ENCODE measurements around the gene RMDN3. TPM values are rescaled to one million over a fixed set of nuclear protein-coding genes. Genes with fewer than 3 reads are reported as not detected.

RMDN3 gene
- total RNA-seq, 1 experiment from 2014 or later: 28.3 TPM

- no peak overlapping the region for H3K27ac ChIP-seq (ENCODE audit: insufficient read length, low read depth, low read length)
- H3K4ac ChIP-seq (ENCODE audit: low read depth, low read length): no peak overlapping the region
- H3K23me2 ChIP-seq (ENCODE audit: insufficient read length, low read depth, low read length, poor library complexity, severe bottlenecking): no peaks in the 10 kb centered on the region
- no peak overlapping the region; the same call in 1 of the 2 replicates for H3K14ac ChIP-seq (ENCODE audit: insufficient read depth, low read length)
- H3K79me1 ChIP-seq (ENCODE audit: insufficient read depth, low read depth, low read length, poor library complexity, severe bottlenecking): no peaks in the 10 kb centered on the region
- DNase-seq: no peak
- H3K79me2 ChIP-seq (ENCODE audit: insufficient read depth, low read length): no peaks in the 10 kb centered on the region
- no peaks in the 10 kb centered on the region for H3K27me3 ChIP-seq (ENCODE audit: insufficient read depth, low read length)
- H2BK20ac ChIP-seq (ENCODE audit: low read depth, low read length, poor library complexity, severe bottlenecking): no peak overlapping the region
- H2AFZ ChIP-seq (ENCODE audit: low read length): no peak overlapping the region
- Mint-ChIP-seq H3K9me3 (no peaks in the 10 kb centered on the region), H3K36me3 (ENCODE audit: insufficient read depth in 1 of 3, low read depth in 3 of 3) (peaks cover 0 to 20% (median 3%) of the 10 kb centered on the region in 3 experiments), H3K4me3 (no peak overlapping the region), H3K27ac (peak overlapping the region in 1 of 3 experiments; percentile 68; a peak in 2 of 7 replicates), H3K4me1 (peaks cover 29% of the 10 kb centered on the region in 2 experiments), H3K27me3 (ENCODE audit: low read depth) (no peaks in the 10 kb centered on the region; the same call in 1 of the 2 replicates)
- H2BK15ac ChIP-seq (ENCODE audit: low read depth, low read length): no peak overlapping the region
- H2AK5ac ChIP-seq (ENCODE audit: insufficient read length, low read length): no peak overlapping the region
- no peak overlapping the region for H4K5ac ChIP-seq (ENCODE audit: insufficient read length, low read depth, low read length)
- no peaks in the 10 kb centered on the region for H4K20me1 ChIP-seq (ENCODE audit: control insufficient read depth, insufficient read depth, insufficient read length)
- TF ChIP-seq CTCF (conservative IDR thresholded peaks at IDR 0.05): no peak
- H2BK120ac ChIP-seq (ENCODE audit: low read depth, low read length, poor library complexity, severe bottlenecking): no peak overlapping the region
- H3K4me1 ChIP-seq (ENCODE audit: insufficient read depth, low read length): peaks cover 4% of the 10 kb centered on the region; the same call in 1 of the 2 replicates
- no peak overlapping the region for H3K4me2 ChIP-seq (ENCODE audit: insufficient read depth, insufficient read length, low read length)
- H4K91ac ChIP-seq (ENCODE audit: insufficient read length, low read depth, low read length): no peak overlapping the region
- H3K18ac ChIP-seq (ENCODE audit: insufficient read length, low read depth, low read length): no peak overlapping the region
- no peak overlapping the region for H3K23ac ChIP-seq (ENCODE audit: insufficient read length, low read depth, low read length)
- no peak overlapping the region for H2BK12ac ChIP-seq (ENCODE audit: insufficient read length, low read depth, low read length)
- H2BK5ac ChIP-seq (ENCODE audit: insufficient read length, low read length): no peak overlapping the region
- no CpG with 5 or more reads among the region's 21 CpGs for WGBS (ENCODE audit: extremely low coverage, insufficient read length, low lambda C conversion rate)
- no peak overlapping the region for H3T11ph ChIP-seq (ENCODE audit: low read length)
- no peak overlapping the region for H3K56ac ChIP-seq (ENCODE audit: insufficient read length, low read depth, low read length)
- no peak overlapping the region for H3K9ac ChIP-seq (ENCODE audit: extremely low read depth, insufficient read length, low read length)
- H3K9me3 ChIP-seq (ENCODE audit: control insufficient read depth, low read depth, low read length): no peaks in the 10 kb centered on the region
- no peak overlapping the region for H4K8ac ChIP-seq (replicated peaks; ENCODE audit: insufficient read length, low read depth, low read length)
Measured at GRCh38 chr15:40768521-40769273, 13.6 kb upstream of the RMDN3 start.

All from H9 (cell line).